ENCODE results near the gene GPD1. TPM values are rescaled to one million over a fixed set of nuclear protein-coding genes. Genes with fewer than 3 reads are reported as not detected.

GPD1 gene
- total and polyA plus RNA-seq, 2 experiments from 2014 or later, result 2.5 to 3.4 TPM

GRCh38 chr12:50058743-50059312, 45.0 kb upstream of the GPD1 start:
- no peak overlapping the region for H3K4me3 ChIP-seq
- no peak overlapping the region for H3K27ac ChIP-seq
- peaks cover 27% of the 10 kb centered on the region for H3K27me3 ChIP-seq
- H3K9me3 ChIP-seq (ENCODE audit: low read depth), result no peaks in the 10 kb centered on the region
- TF ChIP-seq CTCF (IDR thresholded peaks at IDR 0.05; ENCODE audit: low read depth, low read length), result no peak
- DNase-seq (ENCODE audit: low read depth in 1 of 2, low spot score in 1 of 2), result no peak
- H3K36me3 ChIP-seq, result no peaks in the 10 kb centered on the region
- peaks cover 8% of the 10 kb centered on the region for H3K4me1 ChIP-seq (ENCODE audit: low read depth)

GRCh38 chr12:50059440-50060119, 44.2 kb upstream of the GPD1 start:
- TF ChIP-seq CTCF (IDR thresholded peaks at IDR 0.05; ENCODE audit: low read depth, low read length), result no peak
- H3K27me3 ChIP-seq, result peaks cover 27% of the 10 kb centered on the region
- no peak overlapping the region for H3K27ac ChIP-seq
- no peaks in the 10 kb centered on the region for H3K9me3 ChIP-seq (ENCODE audit: low read depth)
- DNase-seq (ENCODE audit: low read depth in 1 of 2, low spot score in 1 of 2), result no peak
- peaks cover 8% of the 10 kb centered on the region for H3K4me1 ChIP-seq (ENCODE audit: low read depth)
- no peak overlapping the region for H3K4me3 ChIP-seq
- no peaks in the 10 kb centered on the region for H3K36me3 ChIP-seq

- H3K27me3 ChIP-seq, result peaks cover 27% of the 10 kb centered on the region
- DNase-seq (ENCODE audit: low read depth in 1 of 2, low spot score in 1 of 2), result no peak
- peaks cover 8% of the 10 kb centered on the region for H3K4me1 ChIP-seq (ENCODE audit: low read depth)
- H3K27ac ChIP-seq, result no peak overlapping the region
- no peak overlapping the region for H3K4me3 ChIP-seq
- no peaks in the 10 kb centered on the region for H3K36me3 ChIP-seq
- TF ChIP-seq CTCF (IDR thresholded peaks at IDR 0.05; ENCODE audit: low read depth, low read length), result no peak
- H3K9me3 ChIP-seq (ENCODE audit: low read depth), result no peaks in the 10 kb centered on the region
Measured at GRCh38 chr12:50060120-50060468, 43.7 kb upstream of the GPD1 start.

- H3K27me3 ChIP-seq, result peaks cover 25% of the 10 kb centered on the region
- H3K4me1 ChIP-seq (ENCODE audit: low read depth), result peaks cover 8% of the 10 kb centered on the region
- no peak overlapping the region for H3K4me3 ChIP-seq
- H3K27ac ChIP-seq, result no peak overlapping the region
- no peaks in the 10 kb centered on the region for H3K36me3 ChIP-seq
- peak in 1 of 2 donors; percentile 67 for DNase-seq (ENCODE audit: low read depth in 1 of 2, low spot score in 1 of 2)
- TF ChIP-seq CTCF (IDR thresholded peaks at IDR 0.05; ENCODE audit: low read depth, low read length), result no peak
- H3K9me3 ChIP-seq (ENCODE audit: low read depth), result no peaks in the 10 kb centered on the region
Measured at GRCh38 chr12:50061171-50061570, 42.6 kb upstream of the GPD1 start.

- H3K27ac ChIP-seq, result no peak overlapping the region
- H3K36me3 ChIP-seq, result no peaks in the 10 kb centered on the region
- H3K4me3 ChIP-seq, result no peak overlapping the region
- DNase-seq (ENCODE audit: low read depth in 1 of 2, low spot score in 1 of 2), result peak in 1 of 2 donors; percentile 74
- no peak for TF ChIP-seq CTCF (IDR thresholded peaks at IDR 0.05; ENCODE audit: low read depth, low read length)
- H3K4me1 ChIP-seq (ENCODE audit: low read depth), result peaks cover under 1% of the 10 kb centered on the region
- H3K27me3 ChIP-seq, result peaks cover 16% of the 10 kb centered on the region
- H3K9me3 ChIP-seq (ENCODE audit: low read depth), result no peaks in the 10 kb centered on the region
Measured at GRCh38 chr12:50061946-50062686, 41.7 kb upstream of the GPD1 start.
